DMS 273 (cell line): ENCODE data around the gene JAKMIP1.
A peak's percentile ranks its signal among the peaks of the same experiment; 100 is the strongest.

ENCODE experiments used
- DNase-seq: peaks from one replicate; lab custom pipeline; 2025; ENCODE audit not compliant: unreplicated experiment; lab: John Stamatoyannopoulos, UW

JAKMIP1 gene

DNA sequence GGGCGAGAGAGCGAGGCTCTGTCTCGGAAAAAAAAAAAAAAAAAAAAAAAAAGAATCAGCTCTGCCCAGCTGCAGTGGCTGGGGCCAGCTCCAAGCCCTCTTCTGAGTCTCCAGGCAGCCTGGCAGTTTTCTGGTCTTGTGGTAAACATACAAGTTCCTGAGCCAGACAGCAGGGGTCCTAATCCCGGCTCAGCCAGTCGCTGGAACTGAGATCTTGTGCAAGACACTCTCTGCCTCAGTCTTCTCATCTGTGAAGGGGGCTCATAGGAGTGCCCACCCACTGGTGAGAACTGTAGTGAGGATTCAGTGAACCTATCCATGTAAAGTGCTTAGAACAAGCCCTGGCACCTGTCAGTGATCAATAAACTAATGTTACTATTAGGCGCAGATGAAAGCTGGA, 223.9 kb downstream of the JAKMIP1 start:
- peak; percentile 33 for DNase-seq
